Adrenal gland (tissue), 12 donors: ENCODE measurements around the gene PSMD13. TPM values are rescaled to one million over a fixed set of nuclear protein-coding genes. Genes with fewer than 3 reads are reported as not detected.

ENCODE experiments used
- DNase-seq, 7 donors: peaks; one replicate each; pipeline ENCODE4 v3.0.0-alpha.2; 2019 to 2020
- H3K27ac ChIP-seq, 5 donors: fragments of 200-600 bp; sonication (generic) in 4 of 5; 1 replicate in 3 of 5; 2 replicates in 2 of 5; pipeline versions ENCODE4 v1.5.1 to v1.8.0; 2016 to 2020; ENCODE audit warnings: mild to moderate bottlenecking in 1 of 5
- H3K27me3 ChIP-seq: fragments of 200-600 bp; 2 replicates; pipeline ENCODE4 v1.8.0; 2021
- H3K36me3 ChIP-seq, 2 donors: fragments of 200-600 bp; replicated peaks in 1 of 2; 1 replicate in 1 of 2; 2 replicates in 1 of 2; pipeline versions ENCODE4 v1.5.1 to v1.8.0; 2018 to 2022
- H3K4me1 ChIP-seq, 2 donors: fragments of 200-600 bp; replicated peaks in 1 of 2; 1 replicate in 1 of 2; 2 replicates in 1 of 2; pipeline versions ENCODE4 v1.5.1 to v1.8.0; 2018 to 2021
- H3K4me3 ChIP-seq, 4 donors: fragments of 200-600 bp; sonication (generic) in 3 of 4; one replicate each; pipeline ENCODE4 v1.5.1; 2016 to 2018
- H3K9me3 ChIP-seq, 3 donors: fragments of 200-600 bp; sonication (generic) in 1 of 3; replicated peaks in 1 of 3; 1 replicate in 2 of 3; 2 replicates in 1 of 3; pipeline versions ENCODE4 v1.5.1 to v1.8.0; 2016 to 2021
- POLR2A ChIP-seq, 2 donors: fragments of 450-650 bp; IDR thresholded peaks; one replicate each; pipeline ENCODE4 v1.6.1; 2017; ENCODE audit warnings: antibody characterized with exemption in 2 of 2, mild to moderate bottlenecking in 2 of 2, moderate library complexity in 1 of 2
- WGBS, 4 donors: extraction: QIAGEN DNeasy Blood & Tissue Kit in 2 of 4; methylation state at CpG; one replicate each; pipeline versions ENCODE4 v1.1.5 to v1.1.7; 2013 to 2017; 5-methylcytosine and 5-hydroxymethylcytosine counted together
- intact Hi-C, 2 donors: fragments of 100-400 bp; cut with DNase I; formaldehyde crosslinking; loops; one replicate each; pipeline versions ENCODE4 v1.14.1 to v1.15.0; 2022 to 2023
- polyA plus RNA-seq, 3 donors: library from polyadenylated mRNA; stranded (reverse); fragments of 200-250 nt in 2 of 3; fragments of 350-450 nt in 1 of 3; fragmentation: Illumina TruSeq in 1 of 3; extraction: RNeasy Lipid Tissue Mini Kit (QIAGEN cat#74804) in 1 of 3; gene quantifications; one replicate each; pipeline ENCODE4 v1.2.3, GENCODE V29; 2013 to 2014
- total RNA-seq, 9 donors: library from RNA; depleted of rRNA in 4 of 9; stranded (reverse); fragments of >200 nt in 4 of 9; fragments of 120-200 nt in 1 of 9; fragmentation: NEBNext Ultra II Directional in 1 of 9; extraction: Animal tissue kit (Norgen Biotek cat#: 25700) in 1 of 9; gene quantifications; one replicate each; pipeline versions ENCODE4 v1.1.0 to v1.2.4, GENCODE V29; 2013 to 2023
- TF ChIP-seq, protein P1 (sequence below), 6 experiments: fragments of 450-650 bp in 4 of 6; fragments of 200-600 bp in 2 of 6; sonication (generic) in 1 of 6; IDR thresholded peaks; 1 replicate in 5 of 6; 2 replicates in 1 of 6; pipeline versions ENCODE4 v1.5.1 to v1.8.0; 2016 to 2021; ENCODE audit warnings: antibody characterized with exemption in 6 of 6, mild to moderate bottlenecking in 2 of 6, moderate library complexity in 1 of 6
- donor health status: healthy with polysubstance abuse.
- donor health status: Bipolar disorder and iron deficiency.
- donor health status: DM: yes; HTN: yes; CAD: no.
- donor health status: DM: no; HTN: no; CAD: no.
- donor health status: DM: no; HTN: no; CAD: no.
- donor health status: DM: yes; HTN: yes; CAD: no.

Gene PSMD13
- total and polyA plus RNA-seq, 12 donors, result 62.2 to 174 (median 89.4) TPM

DNA sequence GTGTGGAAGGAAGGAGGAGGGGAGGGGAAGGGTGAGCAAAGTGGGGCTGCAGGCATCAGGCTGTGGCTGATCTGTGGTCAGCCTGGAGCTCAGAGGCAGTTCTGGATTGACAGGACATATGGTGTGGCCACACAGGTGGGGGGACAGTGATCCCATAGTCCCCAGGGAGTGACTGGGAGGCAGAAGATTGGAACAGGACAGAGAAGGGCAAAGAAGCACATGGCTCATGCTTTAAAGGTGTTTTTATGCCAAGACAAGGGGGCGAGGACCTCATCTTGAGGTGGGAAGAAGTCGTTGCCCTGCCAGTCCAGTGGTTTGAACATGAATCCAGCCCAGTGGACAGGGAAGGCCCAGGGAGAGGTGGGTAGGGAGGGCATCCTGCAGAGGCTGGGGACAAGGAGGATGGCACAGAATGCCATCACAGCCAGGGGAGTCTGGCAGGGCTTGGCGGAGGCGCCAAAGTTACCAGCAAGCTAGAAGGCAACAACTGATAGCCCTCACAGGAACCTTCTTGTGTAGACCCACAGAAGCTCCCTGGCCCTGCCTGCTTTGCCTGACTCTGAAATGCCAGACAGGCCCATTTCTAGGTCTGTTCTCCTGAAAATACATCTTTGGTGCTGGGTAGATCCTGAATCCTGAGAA, 32.7 kb upstream of the PSMD13 start:
- no peak overlapping the region for H3K27ac ChIP-seq
- H3K36me3 ChIP-seq, result peaks cover 0 to 33% of the 10 kb centered on the region in 2 donors
- peak in 2 of 7 donors; percentile 10 to 52 for DNase-seq
- no peaks in the 10 kb centered on the region for H3K9me3 ChIP-seq
- intact Hi-C loops, result no loop called here
- peaks cover 8 to 34% of the 10 kb centered on the region in 2 donors for H3K4me1 ChIP-seq
- 81 to 98% (median 94%) methylated on average over 4 of the region's 4 CpGs for WGBS, 4 donors
- H3K27me3 ChIP-seq, result no peaks in the 10 kb centered on the region
- no peak for TF ChIP-seq POLR2A (IDR thresholded peaks at IDR 0.05)
- TF ChIP-seq, protein P1, sequence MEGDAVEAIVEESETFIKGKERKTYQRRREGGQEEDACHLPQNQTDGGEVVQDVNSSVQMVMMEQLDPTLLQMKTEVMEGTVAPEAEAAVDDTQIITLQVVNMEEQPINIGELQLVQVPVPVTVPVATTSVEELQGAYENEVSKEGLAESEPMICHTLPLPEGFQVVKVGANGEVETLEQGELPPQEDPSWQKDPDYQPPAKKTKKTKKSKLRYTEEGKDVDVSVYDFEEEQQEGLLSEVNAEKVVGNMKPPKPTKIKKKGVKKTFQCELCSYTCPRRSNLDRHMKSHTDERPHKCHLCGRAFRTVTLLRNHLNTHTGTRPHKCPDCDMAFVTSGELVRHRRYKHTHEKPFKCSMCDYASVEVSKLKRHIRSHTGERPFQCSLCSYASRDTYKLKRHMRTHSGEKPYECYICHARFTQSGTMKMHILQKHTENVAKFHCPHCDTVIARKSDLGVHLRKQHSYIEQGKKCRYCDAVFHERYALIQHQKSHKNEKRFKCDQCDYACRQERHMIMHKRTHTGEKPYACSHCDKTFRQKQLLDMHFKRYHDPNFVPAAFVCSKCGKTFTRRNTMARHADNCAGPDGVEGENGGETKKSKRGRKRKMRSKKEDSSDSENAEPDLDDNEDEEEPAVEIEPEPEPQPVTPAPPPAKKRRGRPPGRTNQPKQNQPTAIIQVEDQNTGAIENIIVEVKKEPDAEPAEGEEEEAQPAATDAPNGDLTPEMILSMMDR (IDR thresholded peaks at IDR 0.05), result no peak
- H3K4me3 ChIP-seq, result no peak overlapping the region

DNA sequence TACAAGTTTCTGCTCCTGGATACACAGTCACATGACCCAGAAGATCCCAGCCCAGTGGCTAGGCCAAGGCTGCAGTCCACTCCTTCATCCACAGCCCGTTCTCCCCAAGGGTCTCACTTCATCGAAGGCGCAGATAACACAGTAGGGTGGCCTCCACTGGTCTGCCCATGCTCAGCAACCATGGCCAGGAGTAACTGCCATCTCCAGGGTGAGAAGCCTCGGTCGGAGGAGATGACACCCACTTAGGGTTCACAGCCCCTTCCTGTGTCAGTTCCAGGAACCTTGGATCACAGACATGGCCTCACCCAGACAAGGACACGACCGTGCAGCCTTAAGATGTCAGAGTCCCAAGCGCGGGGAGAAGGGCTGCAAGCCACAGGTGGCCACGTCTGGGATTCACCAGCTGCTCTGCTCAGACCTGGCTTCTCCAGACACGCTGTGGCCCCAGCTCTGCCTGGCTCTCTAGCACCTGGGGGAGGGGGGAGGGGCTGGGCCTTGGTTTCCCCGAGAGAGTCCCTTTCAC, 32.1 kb upstream of the PSMD13 start:
- H3K4me1 ChIP-seq, result peaks cover 13 to 40% of the 10 kb centered on the region in 2 donors
- H3K36me3 ChIP-seq, result peaks cover 0 to 36% of the 10 kb centered on the region in 2 donors
- H3K27me3 ChIP-seq, result no peaks in the 10 kb centered on the region
- WGBS, 4 donors, result 67 to 84% (median 79%) methylated on average over 6 to 12 of the region's 12 CpGs
- intact Hi-C loops, result no loop called here
- TF ChIP-seq, protein P1 (IDR thresholded peaks at IDR 0.05), result no peak
- no peak for TF ChIP-seq POLR2A (IDR thresholded peaks at IDR 0.05)
- no peak overlapping the region for H3K4me3 ChIP-seq
- H3K9me3 ChIP-seq, result no peaks in the 10 kb centered on the region
- DNase-seq, result peak in 2 of 7 donors; percentile 21 to 51
- H3K27ac ChIP-seq, result no peak overlapping the region

DNA sequence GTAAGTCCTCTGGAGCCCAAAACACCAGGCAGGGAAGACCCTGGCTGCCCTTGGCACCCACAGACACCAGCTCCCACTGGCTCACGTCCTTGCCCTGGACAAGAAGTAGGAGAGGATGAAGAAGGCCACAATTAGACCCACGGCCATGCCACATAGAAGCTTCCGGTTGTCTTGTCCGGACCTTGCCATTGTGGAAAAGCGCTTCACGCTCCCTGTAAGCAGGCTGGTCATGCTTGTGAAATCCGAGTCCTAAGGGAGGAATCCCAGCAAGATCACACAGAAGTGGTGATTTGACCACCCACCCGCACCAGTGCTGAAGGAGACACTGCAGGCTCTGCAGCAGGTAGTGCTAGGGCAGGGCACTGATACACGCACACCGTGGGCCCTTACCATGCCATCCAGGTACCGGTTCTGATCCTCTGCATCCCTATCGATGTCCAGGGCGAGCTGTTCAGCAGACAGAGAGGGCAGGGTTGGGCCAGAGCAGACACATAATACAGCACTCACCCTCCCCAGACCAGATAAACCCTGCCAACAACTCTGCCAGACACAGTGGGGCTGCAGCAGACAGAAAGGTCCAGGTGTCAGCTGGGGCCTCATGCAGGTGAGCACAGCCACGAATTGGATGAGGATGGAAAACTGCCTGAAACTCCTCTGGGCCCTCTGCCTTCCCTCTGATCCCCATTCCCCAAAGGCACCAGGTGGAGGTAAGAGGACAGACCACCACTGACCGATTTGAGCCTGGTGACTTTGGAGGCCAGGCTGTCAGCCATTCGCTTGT, 31.4 kb upstream of the PSMD13 start:
- TF ChIP-seq POLR2A (IDR thresholded peaks at IDR 0.05), result no peak
- TF ChIP-seq, protein P1 (IDR thresholded peaks at IDR 0.05), result no peak
- H3K27me3 ChIP-seq, result no peaks in the 10 kb centered on the region
- H3K36me3 ChIP-seq, result peaks cover 0 to 43% of the 10 kb centered on the region in 2 donors
- WGBS, 4 donors, result 87 to 91% (median 88%) methylated on average over 15 to 16 of the region's 16 CpGs
- intact Hi-C loops, result no loop called here
- no peak overlapping the region for H3K27ac ChIP-seq
- peak in 2 of 7 donors; percentile 10 to 51 for DNase-seq
- H3K4me1 ChIP-seq, result peaks cover 19 to 48% of the 10 kb centered on the region in 2 donors
- H3K9me3 ChIP-seq, result no peaks in the 10 kb centered on the region
- peak overlapping the region in 1 of 4 donors; percentile 92 for H3K4me3 ChIP-seq

DNA sequence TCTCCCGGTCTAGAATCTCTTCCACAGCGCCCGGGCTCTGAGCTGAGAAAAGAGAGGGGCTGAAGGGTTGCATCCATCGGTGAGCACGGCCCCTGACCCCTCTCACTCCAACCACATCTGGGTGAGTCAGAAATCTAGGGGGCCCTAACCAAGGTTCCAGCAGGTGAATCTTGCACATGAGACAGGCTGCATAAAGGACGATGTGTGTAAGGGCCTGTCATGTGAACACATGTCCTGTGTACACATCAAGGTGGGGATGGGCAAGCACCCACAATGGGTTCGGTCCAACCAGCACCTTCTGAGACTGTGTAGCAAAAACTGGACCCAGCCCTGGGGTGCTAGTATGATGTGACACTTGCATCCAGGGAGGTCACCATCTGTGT, 30.8 kb upstream of the PSMD13 start:
- Histone ChIP-seq H3K27me3 (no peaks in the 10 kb centered on the region), H3K4me1 (peaks cover 19 to 51% of the 10 kb centered on the region in 2 donors), H3K9me3 (no peaks in the 10 kb centered on the region), H3K36me3 (peaks cover 0 to 47% of the 10 kb centered on the region in 2 donors), H3K27ac (peak overlapping the region in 1 of 5 donors; percentile 99), H3K4me3 (peak overlapping the region in 2 of 4 donors; percentile 92 to 98)
- peak in 3 of 7 donors; percentile 23 to 58 (median 28) for DNase-seq
- TF ChIP-seq POLR2A (IDR thresholded peaks at IDR 0.05), result no peak
- TF ChIP-seq, protein P1 (IDR thresholded peaks at IDR 0.05), result no peak
- 68 to 85% (median 78%) methylated on average over 6 to 7 of the region's 7 CpGs for WGBS, 4 donors
- intact Hi-C loops, result no loop called here
